Prostate gland (tissue), 2 donors: ENCODE results near the gene NKX1-1. TPM values are rescaled to one million over a fixed set of nuclear protein-coding genes. Genes with fewer than 3 reads are reported as not detected.

ENCODE experiments used
- DNase-seq: peaks from one replicate; pipeline ENCODE4 v3.0.0-alpha.2; 2019; ENCODE audit warnings: low spot score
- H3K27ac ChIP-seq, 2 donors: fragments of 200-600 bp; sonication (generic); 2 replicates each; pipeline ENCODE4 v1.5.1; 2017 to 2019
- H3K27me3 ChIP-seq: fragments of 200-600 bp; sonication (generic); replicated peaks from 2 replicates; pipeline ENCODE4 v1.5.1; 2019; ENCODE audit not compliant: insufficient read depth
- H3K36me3 ChIP-seq, 2 donors: fragments of 200-600 bp; sonication (generic); 1 replicate in 1 of 2; 2 replicates in 1 of 2; pipeline versions ENCODE4 v1.5.1 to v1.8.1; 2017 to 2019
- H3K4me1 ChIP-seq: fragments of 200-600 bp; sonication (generic); replicated peaks from 2 replicates; pipeline ENCODE4 v1.5.1; 2019
- H3K4me3 ChIP-seq, 2 donors: fragments of 200-600 bp; sonication (generic); 2 replicates each; pipeline ENCODE4 v1.5.1; 2017 to 2019
- H3K9me3 ChIP-seq: fragments of 200-600 bp; sonication (generic); 2 replicates; pipeline ENCODE4 v1.5.1; 2017
- CTCF ChIP-seq, 4 experiments: fragments of 200-600 bp in 2 of 4; fragments of 450-650 bp in 2 of 4; sonication (generic) in 2 of 4; IDR thresholded peaks; 1 replicate in 3 of 4; 2 replicates in 1 of 4; pipeline ENCODE4 v1.5.1; 2016 to 2019; ENCODE audit warnings: antibody characterized with exemption in 4 of 4, mild to moderate bottlenecking in 2 of 4, moderate library complexity in 2 of 4
- POLR2A ChIP-seq: fragments of 450-650 bp; IDR thresholded peaks from one replicate; pipeline ENCODE4 v1.6.1; 2016; ENCODE audit warnings: antibody characterized with exemption, mild to moderate bottlenecking
- POLR2AphosphoS5 ChIP-seq: sonication (generic); formaldehyde crosslinking; IDR thresholded peaks from one replicate; pipeline ENCODE4 v1.6.1; 2017; ENCODE audit warnings: antibody characterized with exemption
- WGBS: methylation state at CpG from one replicate; pipeline ENCODE4 v1.1.5; 2018; 5-methylcytosine and 5-hydroxymethylcytosine counted together
- intact Hi-C: fragments of 100-400 bp; cut with DNase I; formaldehyde crosslinking; loops from one replicate; pipeline ENCODE4 v1.14.2; 2022
- total RNA-seq, 2 donors: library from RNA; depleted of rRNA; stranded (reverse); fragments of >200 nt; gene quantifications; one replicate each; pipeline ENCODE4 v1.1.0, GENCODE V29; 2016

The NKX1-1 gene
- total RNA-seq, 2 donors from 2014 or later = not detected

DNA sequence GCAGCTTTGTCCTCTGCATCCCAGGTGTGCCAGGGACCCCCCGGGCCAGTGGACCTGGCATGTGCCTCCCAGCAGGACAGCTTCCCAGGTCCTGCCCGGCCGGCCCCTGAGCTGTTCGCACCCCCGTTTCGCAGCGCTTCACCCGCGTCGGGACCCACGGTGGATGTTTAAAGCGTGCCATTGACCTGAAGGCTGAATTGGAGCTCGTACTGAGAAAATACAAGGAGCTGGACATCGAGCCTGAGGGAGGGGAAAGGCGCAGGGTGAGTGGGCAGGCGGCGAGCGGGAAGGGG is 51.3 kb downstream of the NKX1-1 start:
- 90% methylated on average over 18 of the region's 18 CpGs for WGBS
- intact Hi-C loops = loop anchor here (2.0 to 5.0 kb wide), 2 partner anchors 277 to 374 kb away; no protein-coding TSS in a partner anchor
- no peak for DNase-seq

DNA sequence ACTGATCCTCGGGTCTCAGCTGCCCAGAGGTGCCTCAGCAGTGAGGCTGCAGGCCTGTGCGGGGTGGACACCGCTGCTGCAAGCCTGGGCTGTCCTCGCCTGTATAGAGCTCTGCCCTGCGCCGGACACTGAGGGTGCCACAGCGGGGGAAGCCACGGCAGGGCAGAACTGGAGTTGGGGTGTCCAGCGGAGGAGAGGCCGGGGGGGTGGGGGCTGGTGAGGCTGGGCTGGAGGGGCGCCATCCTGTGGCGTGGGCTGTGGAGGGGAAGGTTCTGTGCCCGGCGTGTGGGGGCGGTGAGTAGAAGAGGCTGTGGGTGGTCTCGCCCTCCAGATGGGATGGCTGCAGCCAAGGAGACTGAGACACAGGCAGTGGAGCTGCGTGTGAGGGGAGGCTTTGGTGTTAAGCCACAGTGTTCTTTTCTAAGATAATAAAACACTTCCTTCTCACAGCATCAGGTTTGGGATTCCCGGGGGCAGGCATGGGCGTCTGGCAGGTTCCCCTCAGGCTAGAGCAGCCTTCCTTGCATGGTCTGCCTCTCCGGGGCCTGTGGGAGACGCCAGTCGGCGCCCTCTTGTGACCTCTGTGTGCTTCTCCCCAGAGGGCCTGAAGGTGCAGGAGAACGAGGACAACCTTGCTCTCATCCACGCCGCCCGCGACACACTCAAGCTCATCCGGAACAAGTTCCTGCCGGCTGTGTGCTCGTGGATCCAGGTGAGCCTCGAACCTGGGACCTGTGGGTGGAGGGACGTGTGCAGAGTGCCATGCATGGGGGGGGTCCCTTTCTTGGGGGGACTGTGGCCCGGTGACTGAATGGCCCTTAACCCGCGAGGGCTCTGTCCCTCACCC is 51.9 kb downstream of the NKX1-1 start:
- H3K36me3 ChIP-seq = peaks cover 0 to 6% of the 10 kb centered on the region in 2 donors

More for the DNA sequence above, 51.3 kb downstream of the NKX1-1 start:
- Histone ChIP-seq H3K4me1 (no peaks in the 10 kb centered on the region), H3K27me3 (no peaks in the 10 kb centered on the region), H3K9me3 (no peaks in the 10 kb centered on the region), H3K4me3 (no peak overlapping the region), H3K27ac (no peak overlapping the region), H3K36me3 (peaks cover 0 to 6% of the 10 kb centered on the region in 2 donors)
- TF ChIP-seq POLR2A (no peak), POLR2AphosphoS5 (no peak), CTCF (IDR thresholded peaks at IDR 0.05) (no peak)

DNA sequence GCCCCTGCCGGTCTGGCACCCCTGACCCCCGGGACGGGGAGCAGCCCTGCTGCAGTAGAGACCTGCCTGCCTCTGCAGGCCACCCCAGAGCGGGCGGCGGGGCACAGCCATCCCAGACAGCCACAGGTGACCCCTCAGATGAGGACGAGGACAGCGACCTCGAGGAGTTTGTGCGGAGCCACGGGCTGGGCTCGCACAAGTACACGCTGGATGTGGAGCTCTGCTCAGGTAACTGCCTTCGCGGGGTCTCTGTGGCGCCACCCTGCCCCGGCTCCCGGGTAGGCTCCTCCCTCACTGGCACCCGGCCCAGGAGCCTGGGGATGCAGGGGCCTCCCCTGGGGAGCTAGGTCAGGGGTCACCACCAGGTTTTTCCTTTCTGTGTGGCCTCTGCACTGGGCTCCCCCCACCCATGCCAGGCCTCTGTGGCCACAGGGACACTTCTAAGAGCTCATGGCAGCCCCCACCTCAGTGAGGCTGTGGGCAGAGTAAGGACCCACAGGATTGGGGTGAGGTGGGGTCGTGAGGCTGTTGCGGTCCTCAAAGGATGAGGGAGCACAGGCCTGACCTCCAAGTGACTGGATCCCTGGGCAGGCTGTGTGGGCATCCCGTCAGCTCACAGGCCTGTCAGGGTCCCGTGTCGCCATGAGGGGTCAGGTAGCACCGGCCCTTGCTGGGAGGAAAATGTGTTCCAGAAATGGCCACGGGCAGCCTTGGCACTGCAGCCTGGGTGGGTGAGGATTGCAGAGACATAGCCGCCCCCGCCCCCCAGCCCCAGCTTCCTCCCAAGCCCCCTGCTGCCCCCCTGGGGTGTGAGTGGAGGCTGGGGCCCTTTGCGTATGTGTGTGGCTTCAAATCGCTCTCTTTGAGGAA is 52.8 kb downstream of the NKX1-1 start:
- H3K4me3 ChIP-seq = no peak overlapping the region
- intact Hi-C loops = loop anchor here (2.0 kb wide), 2 partner anchors 223 to 375 kb away; no protein-coding TSS in a partner anchor
- H3K36me3 ChIP-seq = peaks cover 0 to 6% of the 10 kb centered on the region in 2 donors
- H3K9me3 ChIP-seq = no peaks in the 10 kb centered on the region
- peaks cover 4% of the 10 kb centered on the region for H3K4me1 ChIP-seq
- DNase-seq = no peak
- no peaks in the 10 kb centered on the region for H3K27me3 ChIP-seq
- TF ChIP-seq POLR2A (no peak), CTCF (IDR thresholded peaks at IDR 0.05) (no peak), POLR2AphosphoS5 (no peak)
- H3K27ac ChIP-seq = no peak overlapping the region
- WGBS = 87% methylated on average over 29 of the region's 30 CpGs

More for the DNA sequence above, 51.9 kb downstream of the NKX1-1 start:
- Histone ChIP-seq H3K27ac (no peak overlapping the region), H3K4me3 (no peak overlapping the region), H3K9me3 (no peaks in the 10 kb centered on the region), H3K4me1 (no peaks in the 10 kb centered on the region), H3K27me3 (no peaks in the 10 kb centered on the region)
- DNase-seq = no peak
- TF ChIP-seq CTCF (IDR thresholded peaks at IDR 0.05) = no peak
- TF ChIP-seq POLR2AphosphoS5 = no peak
- TF ChIP-seq POLR2A = no peak
- intact Hi-C loops = loop anchor here (2.0 kb wide), 1 partner anchor 374 kb away; no protein-coding TSS in a partner anchor
- 89% methylated on average over 31 of the region's 36 CpGs for WGBS

Other genes starting within 250 kb of the NKX1-1 start
- gene SPON2, start 233.9 kb downstream of the NKX1-1 start, total RNA-seq = 100 to 1,000 TPM; 107 to 134 TPM
- gene CTBP1, start 157.3 kb downstream of the NKX1-1 start, total RNA-seq = 100 to 1,000 TPM; 173 to 264 TPM
- gene MAEA, start 116.6 kb downstream of the NKX1-1 start, total RNA-seq = 100 to 1,000 TPM in 1 of 2 donors, 10 to 100 TPM in 1; 76.0 to 110 TPM
- gene UVSSA, start 59.2 kb downstream of the NKX1-1 start, total RNA-seq = 10 to 100 TPM; 20.8 to 47.9 TPM